Kidney epithelial cell (primary cell): ENCODE data around the gene CRIP3. TPM values are rescaled to one million over a fixed set of nuclear protein-coding genes. Genes with fewer than 3 reads are reported as not detected.

Experiments
- DNase-seq: peaks from one replicate; pipeline ENCODE4 v3.0.0-alpha.2; 2010; ENCODE audit warnings: low read depth
- H3K27me3 ChIP-seq: 2 replicates; pipeline ENCODE4 v1.6.0; 2011; ENCODE audit warnings: low read length; ENCODE audit not compliant: control insufficient read depth, insufficient read depth
- H3K36me3 ChIP-seq: 2 replicates; pipeline ENCODE4 v1.5.1; 2011; ENCODE audit warnings: low read length; ENCODE audit not compliant: control insufficient read depth, insufficient read depth
- H3K4me3 ChIP-seq: 2 replicates; pipeline ENCODE4 v1.5.1; 2011; ENCODE audit warnings: low read depth, mild to moderate bottlenecking, control low read depth, low read length
- total RNA-seq: library from RNA; depleted of rRNA; stranded (reverse); fragments of >200 nt; gene quantifications from 2 replicates; pipeline ENCODE4 v1.2.3, GENCODE V29; 2015
- TF ChIP-seq, protein P1 (sequence below): IDR thresholded peaks from 2 replicates; pipeline ENCODE4 v1.5.1; 2011; ENCODE audit warnings: mild to moderate bottlenecking, moderate library complexity, low read length, control low read depth, inconsistent platforms; ENCODE audit not compliant: insufficient read depth, poor library complexity, severe bottlenecking

The CRIP3 gene
- total RNA-seq, 1 donor from 2014 or later: 0.67 TPM

DNA sequence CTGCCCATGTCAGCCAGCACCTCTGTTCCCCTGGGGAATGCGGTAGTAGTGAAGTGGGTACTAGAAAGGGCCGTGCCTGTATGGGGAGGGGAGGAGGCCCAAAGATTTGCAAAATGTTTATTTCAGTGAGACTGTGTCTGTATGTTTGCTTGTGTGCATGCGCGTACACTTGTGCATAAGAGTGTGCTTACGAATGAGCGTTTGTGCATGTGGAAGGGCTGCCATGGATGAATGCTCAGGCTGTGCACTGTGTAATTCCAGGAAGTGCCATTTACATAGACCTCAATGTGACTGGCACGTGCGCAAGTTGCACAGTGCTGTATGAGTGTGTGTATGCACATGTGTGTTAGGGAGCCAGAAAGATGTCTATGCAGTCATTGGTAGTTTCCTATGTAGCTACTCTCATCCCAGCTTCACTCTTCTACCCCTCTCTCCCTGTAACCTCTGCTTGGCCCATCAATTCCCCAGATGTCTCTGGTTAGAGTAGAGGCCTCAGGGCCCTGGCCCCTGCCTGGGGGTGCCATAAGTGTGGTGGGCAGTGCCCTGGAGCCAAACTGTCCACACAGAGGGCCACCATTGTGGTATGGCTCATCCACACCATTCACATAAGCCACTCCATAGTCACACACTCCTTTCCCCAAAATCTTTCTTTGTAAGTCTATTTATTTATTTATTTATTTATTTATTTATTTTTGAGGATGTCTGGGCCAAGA is 37.4 kb downstream of the CRIP3 start:
- Histone ChIP-seq H3K36me3 (no peaks in the 10 kb centered on the region), H3K27me3 (peaks cover 53% of the 10 kb centered on the region), H3K4me3 (no peak overlapping the region)
- TF ChIP-seq, protein P1, sequence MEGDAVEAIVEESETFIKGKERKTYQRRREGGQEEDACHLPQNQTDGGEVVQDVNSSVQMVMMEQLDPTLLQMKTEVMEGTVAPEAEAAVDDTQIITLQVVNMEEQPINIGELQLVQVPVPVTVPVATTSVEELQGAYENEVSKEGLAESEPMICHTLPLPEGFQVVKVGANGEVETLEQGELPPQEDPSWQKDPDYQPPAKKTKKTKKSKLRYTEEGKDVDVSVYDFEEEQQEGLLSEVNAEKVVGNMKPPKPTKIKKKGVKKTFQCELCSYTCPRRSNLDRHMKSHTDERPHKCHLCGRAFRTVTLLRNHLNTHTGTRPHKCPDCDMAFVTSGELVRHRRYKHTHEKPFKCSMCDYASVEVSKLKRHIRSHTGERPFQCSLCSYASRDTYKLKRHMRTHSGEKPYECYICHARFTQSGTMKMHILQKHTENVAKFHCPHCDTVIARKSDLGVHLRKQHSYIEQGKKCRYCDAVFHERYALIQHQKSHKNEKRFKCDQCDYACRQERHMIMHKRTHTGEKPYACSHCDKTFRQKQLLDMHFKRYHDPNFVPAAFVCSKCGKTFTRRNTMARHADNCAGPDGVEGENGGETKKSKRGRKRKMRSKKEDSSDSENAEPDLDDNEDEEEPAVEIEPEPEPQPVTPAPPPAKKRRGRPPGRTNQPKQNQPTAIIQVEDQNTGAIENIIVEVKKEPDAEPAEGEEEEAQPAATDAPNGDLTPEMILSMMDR: no peak
- no peak for DNase-seq

DNA sequence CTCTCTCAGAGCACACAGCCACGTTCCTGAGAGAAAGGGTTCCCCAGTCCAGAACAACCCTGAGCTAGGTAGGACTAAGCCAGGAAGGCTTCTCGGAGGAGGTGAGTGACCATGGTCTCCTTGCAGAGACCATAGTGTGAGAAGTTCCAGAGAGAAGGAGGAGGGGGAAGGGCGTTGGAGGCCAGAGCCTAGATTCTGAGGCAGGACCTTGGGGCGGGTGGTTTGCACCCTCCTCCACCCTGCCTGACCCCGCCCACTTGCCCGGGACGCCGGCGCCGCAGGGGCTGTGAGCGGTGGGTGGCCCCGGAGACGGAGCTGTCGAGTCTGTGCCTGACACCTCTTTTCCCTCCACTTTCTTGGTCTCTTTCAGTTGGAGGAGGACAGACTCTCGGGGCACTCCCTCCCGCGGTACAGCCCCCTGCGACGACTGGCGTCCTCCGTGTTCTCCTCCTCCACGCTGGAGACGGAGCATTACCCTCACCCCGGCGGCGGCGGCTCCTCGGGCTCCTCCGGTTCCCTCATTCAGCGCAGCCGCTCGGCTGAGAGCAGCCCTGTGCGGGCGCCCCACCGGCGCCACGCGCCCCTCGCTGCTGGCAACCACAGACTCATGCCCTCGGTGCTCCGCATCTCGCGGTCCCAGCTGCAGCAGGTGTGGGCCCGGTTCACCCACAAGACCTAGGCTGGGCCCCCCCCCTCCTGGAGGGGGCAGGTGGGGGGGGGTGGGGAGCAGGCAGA is 39.2 kb downstream of the CRIP3 start:
- TF ChIP-seq, protein P1: no peak
- no peaks in the 10 kb centered on the region for H3K36me3 ChIP-seq
- H3K27me3 ChIP-seq: peaks cover 36% of the 10 kb centered on the region
- peak overlapping the region; percentile 3 for H3K4me3 ChIP-seq
- DNase-seq: no peak

DNA sequence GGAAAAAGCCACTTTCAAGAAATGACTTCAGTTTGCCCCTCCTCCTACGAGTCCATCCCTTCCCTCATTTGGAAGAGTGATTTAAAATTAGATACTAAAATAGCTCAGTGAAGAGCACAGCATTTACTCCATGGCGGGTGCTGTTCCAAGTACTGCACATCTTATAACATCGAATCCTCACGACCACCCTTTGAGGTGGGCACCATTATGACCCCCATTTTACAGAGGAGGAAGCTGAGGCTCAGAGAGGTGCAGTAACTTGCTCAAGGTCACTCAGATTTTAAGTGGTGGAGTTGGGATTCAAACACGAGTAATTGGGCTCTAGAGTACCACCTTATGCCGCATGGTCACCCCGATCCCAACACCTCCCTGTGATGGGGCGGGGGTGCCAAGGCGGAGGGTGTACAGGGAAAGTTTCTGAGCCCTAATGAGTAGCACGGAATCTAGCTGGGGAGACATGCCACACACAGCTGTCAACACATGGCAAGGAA is 39.8 kb downstream of the CRIP3 start:
- H3K36me3 ChIP-seq: no peaks in the 10 kb centered on the region
- H3K27me3 ChIP-seq: peaks cover 29% of the 10 kb centered on the region
- no peak for DNase-seq
- no peak overlapping the region for H3K4me3 ChIP-seq
- TF ChIP-seq, protein P1: no peak

DNA sequence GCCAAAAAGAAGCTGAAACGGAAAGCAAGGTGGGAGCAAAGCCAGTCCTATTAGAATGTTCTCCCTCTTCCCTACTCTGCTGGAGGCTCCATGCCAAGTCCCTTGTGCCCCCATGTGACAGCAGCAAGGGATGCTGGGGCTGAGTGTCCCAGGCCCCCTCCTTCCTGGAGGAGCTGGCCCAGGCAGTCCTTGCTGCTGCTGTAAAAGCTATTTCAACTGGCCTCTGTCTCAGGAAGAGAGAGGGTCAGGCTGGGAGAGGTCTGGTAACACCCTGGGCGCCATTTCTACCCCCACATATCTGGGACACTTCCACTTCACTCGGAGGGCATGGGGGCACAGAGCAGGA is 40.3 kb downstream of the CRIP3 start:
- H3K36me3 ChIP-seq: no peaks in the 10 kb centered on the region
- TF ChIP-seq, protein P1: no peak
- peaks cover 26% of the 10 kb centered on the region for H3K27me3 ChIP-seq
- no peak overlapping the region for H3K4me3 ChIP-seq
- no peak for DNase-seq

DNA sequence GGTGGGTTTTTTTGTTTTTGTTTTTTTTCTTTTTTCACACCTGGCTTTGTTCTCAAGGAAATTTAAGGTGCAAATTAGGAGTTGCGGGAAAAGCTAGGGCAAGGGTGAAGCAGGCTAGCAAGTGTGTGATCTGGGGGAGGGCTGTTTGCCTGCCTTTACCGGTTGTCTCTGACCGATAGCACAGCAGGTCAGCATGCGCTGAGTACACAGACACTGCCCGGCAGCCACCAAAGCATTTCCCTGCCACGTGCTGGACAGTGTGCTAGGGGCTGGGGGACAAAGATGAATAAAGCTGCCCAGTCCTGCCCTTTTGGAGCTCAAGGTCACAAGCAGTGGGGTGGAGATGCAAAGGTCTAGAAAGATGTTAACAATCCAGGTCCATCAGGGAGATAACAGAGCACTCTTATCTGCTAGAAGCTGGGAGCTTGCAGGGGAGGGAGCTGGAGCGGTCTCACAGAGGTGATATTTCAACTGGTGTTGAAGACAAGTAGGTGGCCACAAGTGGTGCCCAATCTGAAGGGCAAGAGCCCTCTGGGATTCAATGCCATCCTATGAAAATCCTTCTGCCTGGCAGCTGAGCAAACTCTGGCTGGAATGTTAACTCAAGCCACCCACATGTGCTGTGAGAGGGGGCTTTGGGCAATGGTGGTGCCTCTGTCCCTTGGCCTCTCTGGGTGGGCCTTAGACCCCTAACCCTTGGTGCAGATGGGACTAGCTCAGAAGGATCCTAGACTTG is 40.8 kb downstream of the CRIP3 start:
- TF ChIP-seq, protein P1: no peak
- Histone ChIP-seq H3K36me3 (no peaks in the 10 kb centered on the region), H3K27me3 (peaks cover 24% of the 10 kb centered on the region), H3K4me3 (no peak overlapping the region)
- no peak for DNase-seq
